Measurements from ENCODE around the gene HAT1.

HAT1 gene

GRCh38 chr2:171923206-171923605 is 945 bp downstream of the HAT1 start:
- Histone ChIP-seq H3K27ac (peak overlapping the region; percentile 70), H3K27me3 (replicated peaks) (no peaks in the 10 kb centered on the region), H3K4me3 (ENCODE audit: low read depth, low read length) (peak overlapping the region; percentile 95), H3K36me3 (replicated peaks) (peaks cover 2% of the 10 kb centered on the region)
- peak; percentile 55 for DNase-seq
- in situ Hi-C loops (cut with HindIII; ENCODE audit: low pct_ligation_motif_present, low sequenced_read_pairs) = no loop called here
- no peak for TF ChIP-seq CTCF (IDR thresholded peaks at IDR 0.05; ENCODE audit: low read depth, low read length, missing control alignments)

- no peak for DNase-seq
- peaks cover 6% of the 10 kb centered on the region for H3K36me3 ChIP-seq (replicated peaks)
- no peaks in the 10 kb centered on the region for H3K27me3 ChIP-seq (replicated peaks)
- in situ Hi-C loops (cut with HindIII; ENCODE audit: low pct_ligation_motif_present, low sequenced_read_pairs) = no loop called here
- peak overlapping the region; percentile 70 for H3K27ac ChIP-seq
- TF ChIP-seq CTCF (IDR thresholded peaks at IDR 0.05; ENCODE audit: low read depth, low read length, missing control alignments) = no peak
- H3K4me3 ChIP-seq (ENCODE audit: low read depth, low read length) = no peak overlapping the region
Measured at GRCh38 chr2:171924170-171924942, 2.1 kb downstream of the HAT1 start.

- Histone ChIP-seq H3K36me3 (replicated peaks) (peaks cover 6% of the 10 kb centered on the region), H3K27ac (no peak overlapping the region), H3K27me3 (replicated peaks) (no peaks in the 10 kb centered on the region), H3K4me3 (ENCODE audit: low read depth, low read length) (no peak overlapping the region)
- no peak for DNase-seq
- TF ChIP-seq CTCF (IDR thresholded peaks at IDR 0.05; ENCODE audit: low read depth, low read length, missing control alignments) = no peak
- in situ Hi-C loops (cut with HindIII; ENCODE audit: low pct_ligation_motif_present, low sequenced_read_pairs) = no loop called here
Measured at GRCh38 chr2:171930385-171930784, 8.1 kb downstream of the HAT1 start.

GRCh38 chr2:171939058-171939742 is 16.9 kb downstream of the HAT1 start:
- Histone ChIP-seq H3K36me3 (replicated peaks) (no peaks in the 10 kb centered on the region), H3K27me3 (replicated peaks) (no peaks in the 10 kb centered on the region), H3K27ac (no peak overlapping the region), H3K4me3 (ENCODE audit: low read depth, low read length) (no peak overlapping the region)
- TF ChIP-seq CTCF (IDR thresholded peaks at IDR 0.05; ENCODE audit: low read depth, low read length, missing control alignments) = no peak
- in situ Hi-C loops (cut with HindIII; ENCODE audit: low pct_ligation_motif_present, low sequenced_read_pairs) = no loop called here
- no peak for DNase-seq

GRCh38 chr2:171939743-171940071 is 17.4 kb downstream of the HAT1 start:
- no peak overlapping the region for H3K4me3 ChIP-seq (ENCODE audit: low read depth, low read length)
- in situ Hi-C loops (cut with HindIII; ENCODE audit: low pct_ligation_motif_present, low sequenced_read_pairs) = no loop called here
- DNase-seq = no peak
- no peaks in the 10 kb centered on the region for H3K27me3 ChIP-seq (replicated peaks)
- no peak overlapping the region for H3K27ac ChIP-seq
- TF ChIP-seq CTCF (IDR thresholded peaks at IDR 0.05; ENCODE audit: low read depth, low read length, missing control alignments) = no peak
- H3K36me3 ChIP-seq (replicated peaks) = no peaks in the 10 kb centered on the region
